Fibroblast of lung (primary cell): ENCODE results near the gene TMEM51. TPM values are rescaled to one million over a fixed set of nuclear protein-coding genes. Genes with fewer than 3 reads are reported as not detected.

ENCODE experiments used
- DNase-seq, 2 donors: peaks; one replicate each; pipeline versions ENCODE4 v3.0.0 to v3.0.0-alpha.2; 2010; ENCODE audit warnings: low read depth in 2 of 2
- H2AFZ ChIP-seq: 2 replicates; pipeline ENCODE4 v1.5.1; 2012; ENCODE audit warnings: low read length, control low read depth, inconsistent platforms
- H3K27ac ChIP-seq: 2 replicates; pipeline ENCODE4 v1.5.1; 2011; ENCODE audit warnings: low read length, control low read depth; ENCODE audit not compliant: insufficient read depth
- H3K27me3 ChIP-seq: 2 replicates; pipeline ENCODE4 v1.5.1; 2011; ENCODE audit warnings: mild to moderate bottlenecking, low read length; ENCODE audit not compliant: control insufficient read depth, insufficient read depth
- H3K36me3 ChIP-seq: 2 replicates; pipeline ENCODE4 v1.5.1; 2011; ENCODE audit warnings: low read length; ENCODE audit not compliant: control insufficient read depth, insufficient read depth
- H3K4me1 ChIP-seq: 2 replicates; pipeline ENCODE4 v1.5.1; 2011; ENCODE audit warnings: low read length; ENCODE audit not compliant: control insufficient read depth, insufficient read depth; ENCODE audit errors: extremely low read depth
- H3K4me2 ChIP-seq: 2 replicates; pipeline ENCODE4 v1.5.1; 2011; ENCODE audit warnings: low read length, control low read depth; ENCODE audit not compliant: insufficient read depth; ENCODE audit errors: extremely low read depth
- H3K4me3 ChIP-seq, 4 experiments: fragments of 200-600 bp in 1 of 4; sonication (generic) in 1 of 4; replicated peaks in 1 of 4; 2 replicates each; pipeline ENCODE4 v1.5.1; 2011 to 2016; ENCODE audit warnings: low read length in 4 of 4, low read depth in 3 of 4, mild to moderate bottlenecking in 3 of 4, control low read depth in 2 of 4, inconsistent platforms in 1 of 4, mixed read lengths in 1 of 4; ENCODE audit not compliant: insufficient read depth in 1 of 4; ENCODE audit errors: control extremely low read depth in 1 of 4
- H3K79me2 ChIP-seq: 2 replicates; pipeline ENCODE4 v1.5.1; 2012; ENCODE audit warnings: mild to moderate bottlenecking, low read length, inconsistent platforms; ENCODE audit not compliant: control insufficient read depth, insufficient read depth
- H3K9ac ChIP-seq: 2 replicates; pipeline ENCODE4 v1.5.1; 2011; ENCODE audit warnings: mild to moderate bottlenecking, low read length, control low read depth; ENCODE audit not compliant: insufficient read depth
- H3K9me3 ChIP-seq: 2 replicates; pipeline ENCODE4 v1.5.1; 2012; ENCODE audit warnings: low read depth, low read length; ENCODE audit not compliant: control insufficient read depth, insufficient read depth
- H4K20me1 ChIP-seq: 2 replicates; pipeline ENCODE4 v1.5.1; 2011; ENCODE audit warnings: low read length; ENCODE audit not compliant: control insufficient read depth, insufficient read depth; ENCODE audit errors: extremely low read depth
- CTCF ChIP-seq, 2 donors: IDR thresholded peaks in 1 of 2; conservative IDR thresholded peaks in 1 of 2; 1 replicate in 1 of 2; 2 replicates in 1 of 2; pipeline ENCODE4 v1.5.1; 2011 to 2012; ENCODE audit warnings: low read length in 2 of 2, control low read depth in 1 of 2, inconsistent platforms in 1 of 2, low read depth in 1 of 2, mild to moderate bottlenecking in 1 of 2
- EZH2 ChIP-seq: IDR thresholded peaks from 2 replicates; pipeline ENCODE4 v1.5.1; 2012; ENCODE audit warnings: low read length, control low read depth, mild to moderate bottlenecking; ENCODE audit errors: missing control alignments
- polyA plus RNA-seq, 2 donors: library from polyadenylated mRNA; depleted of rRNA in 1 of 2; stranded (reverse) in 1 of 2; unstranded in 1 of 2; fragments of >200 nt; gene quantifications; 2 replicates each; pipeline ENCODE4 v1.2.1, GENCODE V29; 2011 to 2012; ENCODE audit warnings: missing spikeins in 1 of 2
- total RNA-seq: library from RNA; depleted of rRNA; stranded (reverse); fragments of >200 nt; gene quantifications from 2 replicates; pipeline ENCODE4 v1.2.1, GENCODE V29; 2014

The TMEM51 gene
- total and polyA plus RNA-seq, 2 donors (not counting 1 experiment from before 2014, with no cell fraction given): 6.1 to 19.0 TPM

- Histone ChIP-seq H3K27me3 (no peaks in the 10 kb centered on the region), H3K9ac (no peak overlapping the region), H4K20me1 (no peaks in the 10 kb centered on the region), H3K36me3 (no peaks in the 10 kb centered on the region), H3K27ac (peak overlapping the region; percentile 78), H2AFZ (no peak overlapping the region), H3K4me3 (no peak overlapping the region), H3K9me3 (no peaks in the 10 kb centered on the region), H3K4me1 (peaks cover 28% of the 10 kb centered on the region), H3K4me2 (peak overlapping the region; percentile 70), H3K79me2 (peaks cover 45% of the 10 kb centered on the region)
- TF ChIP-seq EZH2 (no peak), CTCF (conservative IDR thresholded peaks at IDR 0.05 in 1 of 2, IDR thresholded peaks at IDR 0.05 in 1 of 2; ENCODE audit: low read depth in 1 of 2, low read length in 2 of 2) (no peak)
- no peak for DNase-seq
Measured at GRCh38 chr1:15157524-15158399, 4.2 kb downstream of the TMEM51 start.

- no peaks in the 10 kb centered on the region for H4K20me1 ChIP-seq
- H2AFZ ChIP-seq: no peak overlapping the region
- peak overlapping the region; percentile 70 for H3K4me2 ChIP-seq
- peak overlapping the region in 2 of 4 experiments; percentile 1 to 23 for H3K4me3 ChIP-seq
- peak; percentile 73 to 87 for DNase-seq
- H3K9me3 ChIP-seq: no peaks in the 10 kb centered on the region
- peaks cover 28% of the 10 kb centered on the region for H3K4me1 ChIP-seq
- no peaks in the 10 kb centered on the region for H3K27me3 ChIP-seq
- H3K36me3 ChIP-seq: no peaks in the 10 kb centered on the region
- TF ChIP-seq CTCF (conservative IDR thresholded peaks at IDR 0.05 in 1 of 2, IDR thresholded peaks at IDR 0.05 in 1 of 2; ENCODE audit: low read depth in 1 of 2, low read length in 2 of 2) (no peak), EZH2 (no peak)
- H3K9ac ChIP-seq: no peak overlapping the region
- H3K79me2 ChIP-seq: peaks cover 45% of the 10 kb centered on the region
- peak overlapping the region; percentile 78 for H3K27ac ChIP-seq
Measured at GRCh38 chr1:15158506-15159165, 5.1 kb downstream of the TMEM51 start.

GRCh38 chr1:15159166-15159555, 5.6 kb downstream of the TMEM51 start:
- Histone ChIP-seq H3K4me1 (peaks cover 28% of the 10 kb centered on the region), H3K4me2 (peak overlapping the region; percentile 58), H3K27me3 (no peaks in the 10 kb centered on the region), H3K4me3 (peak overlapping the region in 3 of 4 experiments; percentile 1 to 23 (median 19)), H4K20me1 (no peaks in the 10 kb centered on the region), H2AFZ (no peak overlapping the region), H3K27ac (peak overlapping the region; percentile 78), H3K9me3 (no peaks in the 10 kb centered on the region), H3K79me2 (peaks cover 47% of the 10 kb centered on the region), H3K9ac (no peak overlapping the region), H3K36me3 (no peaks in the 10 kb centered on the region)
- DNase-seq: peak in 1 of 2 donors; percentile 21
- TF ChIP-seq CTCF (conservative IDR thresholded peaks at IDR 0.05 in 1 of 2, IDR thresholded peaks at IDR 0.05 in 1 of 2; ENCODE audit: low read depth in 1 of 2, low read length in 2 of 2): no peak
- TF ChIP-seq EZH2: no peak
